Middle frontal gyrus (tissue), 1 donor: ENCODE data around the gene ZC3H7A.
"Not testable (repeated sequence)": the region's sequence is repeated elsewhere in the genome, so short reads cannot be mapped to it uniquely, and the experiment has no call there.

Experiments
- DNase-seq: peaks from one replicate; pipeline ENCODE4 v3.0.0-alpha.2; 2015; ENCODE audit warnings: low spot score; ENCODE audit errors: extremely low spot score

The ZC3H7A gene, protein sequence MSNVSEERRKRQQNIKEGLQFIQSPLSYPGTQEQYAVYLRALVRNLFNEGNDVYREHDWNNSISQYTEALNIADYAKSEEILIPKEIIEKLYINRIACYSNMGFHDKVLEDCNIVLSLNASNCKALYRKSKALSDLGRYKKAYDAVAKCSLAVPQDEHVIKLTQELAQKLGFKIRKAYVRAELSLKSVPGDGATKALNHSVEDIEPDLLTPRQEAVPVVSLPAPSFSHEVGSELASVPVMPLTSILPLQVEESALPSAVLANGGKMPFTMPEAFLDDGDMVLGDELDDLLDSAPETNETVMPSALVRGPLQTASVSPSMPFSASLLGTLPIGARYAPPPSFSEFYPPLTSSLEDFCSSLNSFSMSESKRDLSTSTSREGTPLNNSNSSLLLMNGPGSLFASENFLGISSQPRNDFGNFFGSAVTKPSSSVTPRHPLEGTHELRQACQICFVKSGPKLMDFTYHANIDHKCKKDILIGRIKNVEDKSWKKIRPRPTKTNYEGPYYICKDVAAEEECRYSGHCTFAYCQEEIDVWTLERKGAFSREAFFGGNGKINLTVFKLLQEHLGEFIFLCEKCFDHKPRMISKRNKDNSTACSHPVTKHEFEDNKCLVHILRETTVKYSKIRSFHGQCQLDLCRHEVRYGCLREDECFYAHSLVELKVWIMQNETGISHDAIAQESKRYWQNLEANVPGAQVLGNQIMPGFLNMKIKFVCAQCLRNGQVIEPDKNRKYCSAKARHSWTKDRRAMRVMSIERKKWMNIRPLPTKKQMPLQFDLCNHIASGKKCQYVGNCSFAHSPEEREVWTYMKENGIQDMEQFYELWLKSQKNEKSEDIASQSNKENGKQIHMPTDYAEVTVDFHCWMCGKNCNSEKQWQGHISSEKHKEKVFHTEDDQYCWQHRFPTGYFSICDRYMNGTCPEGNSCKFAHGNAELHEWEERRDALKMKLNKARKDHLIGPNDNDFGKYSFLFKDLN

DNA sequence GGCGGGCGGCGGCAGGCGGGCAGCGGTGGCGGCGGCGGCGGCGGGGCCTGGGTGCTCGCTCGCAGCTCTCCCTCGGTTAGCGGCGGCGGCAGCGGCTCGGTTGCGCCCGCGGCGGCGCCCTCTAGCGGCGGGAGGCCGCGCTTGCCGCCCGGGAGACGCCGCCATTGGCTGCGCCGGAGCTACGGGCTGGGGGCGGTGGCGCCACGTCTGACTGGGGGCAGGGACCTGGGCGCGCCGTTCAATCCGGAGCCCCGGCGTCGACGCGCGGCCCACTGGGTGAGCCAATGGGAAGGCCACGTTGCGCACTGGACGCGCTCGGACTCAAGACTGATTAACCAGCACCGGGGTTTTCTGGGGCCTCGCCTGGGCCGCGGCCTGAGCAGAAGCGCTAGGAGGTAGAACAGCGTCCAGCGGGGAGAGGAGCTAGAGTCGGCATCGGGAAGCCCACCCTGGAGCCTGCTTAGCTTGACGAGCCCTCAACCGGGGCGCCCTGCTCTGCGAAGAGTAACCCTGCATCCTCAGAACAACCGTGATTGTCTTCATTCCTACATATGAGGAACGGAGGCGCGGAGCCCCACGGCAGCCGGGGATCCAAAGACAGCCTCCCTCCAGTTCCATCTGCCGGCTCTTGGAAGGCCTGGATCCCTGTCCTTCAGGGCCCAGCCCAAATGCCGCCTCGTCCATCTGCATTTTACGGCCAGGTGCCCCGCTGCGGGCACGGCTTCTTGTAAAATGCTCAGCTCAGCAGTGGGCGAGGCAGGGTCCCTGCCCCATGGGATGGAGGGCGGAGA is at the start of gene ZC3H7A:
TSS of gene ZC3H7A (minus strand) at position 93 of the 791 bp plus-strand sequence. CDS start 14,904 bp downstream, outside the sequence.
- DNase-seq: peak; percentile 96

DNA sequence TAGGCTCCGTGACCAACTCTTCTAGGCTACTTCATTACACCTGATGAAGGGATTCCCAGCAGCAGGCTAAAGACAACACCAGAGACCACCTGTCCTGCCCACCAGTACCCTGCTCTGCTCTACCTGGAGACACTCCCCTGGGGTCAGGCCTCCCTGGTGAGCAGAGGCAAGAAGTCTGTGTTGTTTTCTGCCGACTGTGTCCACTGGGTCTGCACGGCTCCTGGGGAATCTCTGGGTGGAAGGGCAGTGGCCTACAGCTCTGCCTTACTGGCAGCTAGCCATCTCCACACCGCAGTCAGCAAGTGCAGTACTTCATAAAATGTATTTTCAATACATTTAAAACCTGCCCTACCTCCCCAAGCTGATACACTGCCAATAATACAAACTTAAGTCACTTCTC is 47.4 kb upstream of the ZC3H7A start:
- DNase-seq: no peak

DNA sequence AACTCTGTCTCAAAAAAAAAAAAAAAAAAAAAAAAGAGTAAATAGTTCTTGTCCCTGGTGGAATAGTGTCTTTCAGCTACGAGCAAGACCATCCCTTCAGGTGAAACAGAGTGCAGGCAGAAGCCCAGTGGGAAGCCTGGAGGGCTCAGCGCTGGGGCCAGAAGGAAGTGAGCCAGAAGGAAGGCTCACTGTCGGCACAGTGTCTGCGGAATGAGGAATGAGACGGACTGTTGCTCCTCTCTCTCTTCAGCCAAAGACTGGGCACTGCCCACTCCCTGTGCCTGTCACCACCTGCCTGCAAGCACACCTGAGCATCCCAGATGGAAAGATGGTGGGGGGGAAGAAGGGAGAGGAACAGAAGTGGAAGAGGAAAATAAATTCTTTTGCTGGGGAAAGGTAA is 46.8 kb upstream of the ZC3H7A start:
- no peak for DNase-seq

DNA sequence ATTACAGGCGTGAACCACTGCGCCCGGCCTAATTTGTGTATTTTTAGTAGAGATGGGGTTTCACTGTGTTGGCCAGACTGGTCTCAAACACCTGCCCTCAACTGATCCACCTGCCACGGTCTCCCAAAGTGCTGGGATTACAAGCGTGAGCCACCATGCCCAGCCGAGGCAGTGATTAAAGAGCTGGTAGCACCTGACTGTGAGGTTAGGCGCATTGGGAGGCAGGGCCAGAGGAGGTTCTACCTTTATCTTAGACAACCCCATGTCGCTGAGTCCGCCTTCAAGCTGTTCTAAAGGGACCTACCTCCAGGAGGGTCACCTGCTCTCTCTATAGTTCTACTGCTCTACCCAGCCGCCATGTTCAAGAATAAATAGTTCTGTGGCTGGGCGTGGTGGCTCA is 46.1 kb upstream of the ZC3H7A start:
- DNase-seq: no peak

DNA sequence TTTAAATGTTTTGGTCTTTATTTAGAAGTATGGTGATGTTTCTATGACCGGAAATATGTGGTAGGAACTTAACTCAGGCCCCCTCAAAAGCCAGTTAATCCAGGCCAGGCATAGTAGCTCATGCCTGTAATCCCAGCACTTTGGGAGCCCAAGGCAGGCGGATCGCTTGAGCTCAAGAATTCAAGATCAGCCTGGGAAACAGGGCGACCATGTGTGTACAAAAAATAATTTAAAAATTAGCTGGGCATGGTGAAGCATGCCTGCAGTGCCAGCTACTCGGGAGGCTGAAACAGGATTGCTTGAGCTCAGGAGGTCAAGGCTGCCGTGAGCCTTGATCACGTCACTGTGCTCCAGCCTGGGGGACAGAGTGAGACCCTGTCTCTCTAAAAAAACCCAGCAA is 44.0 kb upstream of the ZC3H7A start:
- DNase-seq: no peak

DNA sequence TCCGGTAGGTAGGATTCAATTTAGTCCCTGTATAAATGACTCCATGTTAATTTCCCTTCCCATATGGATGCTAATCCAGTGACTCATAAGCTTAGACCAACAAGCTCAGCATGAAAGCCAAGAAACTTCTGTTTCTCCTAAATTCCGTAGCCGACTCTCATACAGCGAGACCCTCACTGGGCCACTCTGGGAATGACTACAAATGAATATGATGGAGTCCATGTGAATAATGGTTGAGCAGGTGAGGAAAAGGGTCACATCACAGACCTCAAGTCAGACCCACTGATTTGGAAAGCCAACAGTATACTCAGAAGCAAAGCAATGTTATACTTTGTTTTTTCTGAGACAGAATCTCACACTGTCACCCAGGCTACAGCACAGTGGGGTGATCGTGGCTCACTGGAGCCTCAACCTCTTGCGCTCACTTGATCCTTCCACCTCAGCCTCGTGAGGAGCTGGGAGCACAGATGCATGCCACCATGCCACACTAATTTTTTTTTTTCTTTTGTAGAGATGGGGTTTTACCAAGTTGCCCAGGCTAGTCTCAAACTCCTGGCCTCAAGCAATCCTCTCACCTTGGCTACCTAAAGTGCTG is 39.7 kb upstream of the ZC3H7A start:
- DNase-seq: no peak

DNA sequence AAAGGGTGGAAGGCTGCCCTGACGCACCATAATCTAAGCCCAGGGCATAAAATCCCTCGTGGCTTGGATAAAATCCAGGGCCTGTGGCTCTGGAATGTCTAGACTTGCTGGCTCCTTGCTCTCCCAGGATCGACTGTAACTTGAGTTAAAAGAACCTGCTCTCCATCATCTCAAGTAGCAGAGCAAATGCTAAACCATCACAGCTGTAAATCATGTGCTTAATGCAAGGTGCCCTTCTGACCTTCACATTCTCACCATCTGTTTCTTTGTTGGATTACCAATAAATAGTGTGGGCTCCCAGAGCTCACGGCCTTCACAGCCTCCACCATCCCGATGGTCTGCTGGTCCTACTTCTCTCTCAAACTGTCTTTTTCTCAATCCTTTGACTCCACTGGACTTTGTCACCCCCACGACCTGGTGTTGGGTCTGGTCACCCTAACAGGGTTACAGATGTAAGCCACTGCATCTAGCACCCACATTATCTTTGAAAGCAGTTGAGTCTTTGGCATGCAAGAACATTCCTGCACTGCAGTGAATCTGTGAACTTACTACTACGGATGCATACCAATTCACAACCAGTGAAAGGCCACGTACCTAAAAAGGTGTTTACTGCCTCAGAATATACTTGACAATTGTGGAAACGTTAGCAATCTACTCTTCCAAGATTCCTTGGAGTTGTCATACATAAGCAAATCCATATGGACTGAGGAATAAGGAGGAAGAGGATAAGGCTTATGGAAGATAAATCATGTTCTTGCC is 39.0 kb upstream of the ZC3H7A start:
- DNase-seq: no peak

DNA sequence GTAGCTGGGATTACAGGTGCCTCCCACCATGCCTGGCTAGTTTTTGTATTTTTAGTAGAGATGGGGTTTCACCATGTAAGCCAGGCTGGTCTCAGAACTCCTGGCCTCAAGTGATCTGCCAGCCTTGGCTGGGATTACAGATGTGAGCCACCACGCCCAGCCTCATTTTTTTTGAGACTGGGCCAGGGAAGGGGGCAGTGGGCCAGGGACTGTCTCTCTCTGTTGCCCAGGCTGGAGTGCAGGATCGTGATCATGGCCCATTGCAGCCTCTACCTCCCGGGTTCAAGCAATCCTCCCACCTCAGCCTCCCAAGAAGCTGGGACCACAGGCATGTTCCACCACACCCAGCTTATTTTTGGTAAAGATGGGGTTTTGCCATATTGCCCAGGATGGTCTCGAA is 38.3 kb upstream of the ZC3H7A start:
- no peak for DNase-seq

DNA sequence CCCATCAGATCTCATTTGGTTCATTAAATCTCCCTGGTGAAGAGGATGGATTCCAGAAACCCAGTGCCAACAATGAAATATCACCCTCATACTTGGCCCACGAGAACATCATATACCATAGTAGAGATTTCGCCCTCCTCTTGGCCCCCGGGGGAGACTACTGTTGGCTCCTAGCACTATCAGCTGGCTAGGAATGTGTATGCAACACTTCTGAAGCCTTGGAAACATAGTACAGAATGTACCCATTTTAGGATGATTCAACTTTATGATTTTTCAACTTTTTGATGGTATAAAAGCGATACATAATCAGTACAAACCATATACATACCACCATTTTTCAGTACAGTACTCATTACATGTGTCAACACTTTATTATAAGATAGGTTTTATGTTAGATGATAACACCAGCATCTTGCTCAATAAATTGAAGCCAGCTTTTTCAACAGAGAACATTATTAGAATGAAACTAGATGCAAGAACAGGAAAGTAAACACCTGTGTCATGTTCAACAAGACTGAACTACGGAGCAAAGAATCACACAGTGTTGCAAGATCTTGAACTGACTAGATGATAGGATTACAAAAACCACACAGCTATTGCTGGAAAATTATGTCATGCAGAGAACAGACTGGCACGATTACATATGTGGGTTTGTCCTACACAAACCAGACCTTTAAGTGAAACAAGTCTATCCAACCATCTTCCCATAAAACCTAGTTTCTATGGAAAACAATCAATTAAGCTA is 37.1 kb upstream of the ZC3H7A start:
- no peak for DNase-seq

DNA sequence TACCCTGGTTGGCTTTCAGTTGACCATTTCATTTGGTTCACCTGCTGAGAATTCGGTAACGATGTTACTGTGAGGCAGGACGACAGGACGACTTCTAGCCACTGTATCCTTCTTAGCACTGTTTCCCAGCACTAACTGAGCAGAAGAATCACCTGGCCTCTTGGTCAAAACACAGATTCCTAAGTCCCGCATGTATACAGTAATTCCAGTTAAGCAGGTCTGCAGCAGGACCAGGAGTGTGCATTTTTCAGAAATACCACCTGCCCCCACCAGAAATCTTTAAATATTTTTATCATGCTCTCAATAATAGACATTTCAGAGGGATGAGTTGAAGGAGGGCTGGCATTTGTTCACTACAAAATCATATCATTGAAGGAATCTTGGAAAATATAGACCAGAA is 31.6 kb upstream of the ZC3H7A start:
- DNase-seq: no peak

DNA sequence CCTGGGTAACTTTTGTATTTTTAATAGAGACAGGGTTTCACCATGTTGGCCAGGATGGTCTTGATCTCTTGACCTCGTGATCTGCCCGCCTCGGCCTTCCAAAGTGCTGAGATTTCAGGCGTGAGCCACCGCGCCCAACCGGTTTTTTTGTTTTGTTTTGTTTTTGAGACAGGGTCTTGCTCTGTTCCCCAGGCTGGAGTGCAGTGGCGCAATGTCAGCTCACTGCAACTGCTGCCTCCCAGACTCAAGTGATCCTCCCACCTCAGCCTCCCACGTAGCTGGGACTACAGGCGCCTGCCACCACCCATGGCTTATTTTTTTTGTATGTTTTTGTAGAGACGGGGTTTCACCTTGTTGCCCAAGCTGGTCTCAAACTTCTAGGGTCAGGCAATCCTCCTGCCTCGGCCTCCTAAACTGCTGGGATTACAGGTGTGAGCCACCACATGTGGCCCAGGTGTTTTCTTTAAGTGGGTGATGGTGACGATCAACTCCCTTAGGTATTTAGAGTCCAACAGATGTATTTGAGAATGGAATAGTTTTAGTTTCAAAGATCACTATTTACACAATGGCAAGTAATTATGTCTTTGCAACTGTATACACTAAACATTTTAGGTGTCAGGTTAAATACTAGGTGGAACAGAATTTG is 28.6 kb upstream of the ZC3H7A start:
- DNase-seq: not testable (repeated sequence)

DNA sequence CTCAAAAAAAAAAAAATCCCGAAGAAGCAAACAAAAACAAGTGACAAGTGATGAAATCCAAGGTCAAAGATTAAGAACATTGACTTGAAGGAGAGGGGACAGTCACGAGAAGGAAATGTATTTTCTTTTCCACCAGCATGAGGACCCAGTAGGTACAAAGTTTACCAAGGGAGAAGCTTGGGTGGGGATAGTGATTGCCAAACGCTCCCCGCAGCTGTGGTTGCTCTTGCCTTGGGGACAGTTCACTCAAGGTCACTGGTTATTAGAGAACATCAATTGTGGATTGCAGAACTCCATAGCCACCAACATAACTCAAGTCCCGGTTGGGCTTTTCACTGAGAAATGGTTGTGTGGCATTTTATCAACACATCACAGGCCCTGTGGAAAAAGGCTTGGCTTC is 27.3 kb upstream of the ZC3H7A start:
- DNase-seq: no peak

DNA sequence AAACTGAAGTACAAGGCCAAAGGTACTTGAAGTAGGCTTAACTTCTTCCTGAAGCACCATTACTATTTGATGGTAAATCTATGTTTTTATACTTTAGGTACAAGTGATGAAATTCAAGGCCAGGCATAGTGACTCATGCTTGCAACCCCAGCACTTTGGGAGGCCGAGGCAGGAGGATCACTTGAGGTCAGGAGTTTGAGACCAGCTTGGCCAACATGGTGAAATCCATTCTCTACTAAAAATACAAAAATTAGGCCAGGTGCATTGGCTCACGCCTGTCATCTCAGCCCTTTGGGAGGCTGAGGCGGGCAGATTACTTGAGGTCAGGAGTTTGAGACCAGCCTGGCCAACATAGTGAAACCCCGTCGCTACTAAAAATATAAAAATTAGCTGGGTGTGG is 26.6 kb upstream of the ZC3H7A start:
- not testable (repeated sequence) for DNase-seq

DNA sequence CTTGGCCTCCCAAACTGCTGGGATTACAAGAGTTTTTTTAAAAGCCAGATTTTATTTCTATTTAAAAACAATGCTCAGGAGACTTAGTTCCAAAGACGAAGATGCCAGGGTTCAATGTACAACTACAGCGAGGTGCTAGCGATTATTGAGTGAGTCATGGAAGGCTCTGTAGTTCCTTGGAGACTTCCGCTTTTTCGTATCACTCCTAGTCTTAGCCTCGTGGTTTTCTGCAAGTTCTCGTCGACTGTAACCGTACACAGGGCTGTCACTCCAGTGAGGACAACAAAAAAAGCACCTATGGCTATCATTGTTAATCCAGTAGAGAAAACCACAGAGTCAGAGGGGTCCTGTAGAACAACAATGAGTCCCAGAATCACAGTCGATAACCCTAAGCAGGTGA is 22.7 kb upstream of the ZC3H7A start:
- no peak for DNase-seq

DNA sequence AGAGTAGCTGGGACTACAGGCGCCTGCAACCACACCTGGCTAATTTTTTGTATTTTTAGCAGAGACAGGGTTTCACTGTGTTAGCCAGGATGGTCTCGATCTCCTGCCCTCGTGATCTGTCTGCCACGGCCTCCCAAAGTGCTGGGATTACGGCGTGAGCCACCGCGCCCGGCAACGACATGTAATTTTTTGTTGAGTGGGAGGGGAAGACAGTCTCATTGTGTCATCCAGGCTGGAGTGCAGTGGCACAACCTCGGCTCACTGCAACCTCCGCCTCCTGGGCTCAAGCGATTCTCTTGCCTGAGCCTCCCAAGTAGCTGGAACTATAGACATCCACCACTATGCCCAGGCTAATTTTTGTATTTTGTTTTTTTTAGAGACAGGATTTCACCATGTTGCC is 21.9 kb upstream of the ZC3H7A start:
- DNase-seq: not testable (repeated sequence)

DNA sequence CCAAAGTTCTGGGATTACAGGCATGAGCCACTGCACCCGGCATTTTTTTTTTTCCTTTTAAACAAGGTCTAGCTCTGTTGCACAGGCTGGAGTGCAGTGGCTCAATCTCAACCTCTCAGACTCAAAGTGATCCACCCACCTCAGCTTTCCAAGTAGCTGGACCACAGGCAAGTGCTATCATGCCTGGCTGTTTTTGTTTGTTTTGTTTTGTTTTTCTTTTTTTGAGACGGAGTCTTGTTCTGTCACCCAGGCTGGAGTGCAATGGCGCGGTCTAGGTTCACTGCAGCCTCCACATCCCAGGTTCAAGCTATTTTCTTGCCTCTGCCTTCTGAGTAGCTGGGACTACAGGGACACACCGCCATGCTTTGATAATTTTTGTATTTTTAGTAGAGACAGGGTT is 19.1 kb upstream of the ZC3H7A start:
- DNase-seq: no peak

DNA sequence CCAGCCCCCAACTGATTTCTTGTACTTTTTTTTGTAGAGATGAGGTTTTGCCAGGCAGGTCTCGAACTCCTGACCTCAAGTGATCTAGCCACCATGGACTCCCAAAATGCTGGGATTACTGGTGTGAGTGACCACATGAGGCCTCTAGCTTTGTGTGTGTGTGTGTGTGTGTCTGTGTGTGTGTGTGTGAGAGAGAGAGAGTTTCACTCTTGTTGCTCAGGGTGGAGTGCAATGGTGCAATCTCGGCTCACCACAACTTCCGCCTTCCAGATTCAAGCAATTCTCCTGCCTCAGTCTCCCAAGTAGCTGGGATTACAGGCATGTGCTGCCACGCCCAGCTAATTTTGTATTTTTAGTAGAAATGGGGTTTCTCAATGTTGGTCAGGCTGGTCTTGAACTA is 17.7 kb upstream of the ZC3H7A start:
- DNase-seq: not testable (repeated sequence)

DNA sequence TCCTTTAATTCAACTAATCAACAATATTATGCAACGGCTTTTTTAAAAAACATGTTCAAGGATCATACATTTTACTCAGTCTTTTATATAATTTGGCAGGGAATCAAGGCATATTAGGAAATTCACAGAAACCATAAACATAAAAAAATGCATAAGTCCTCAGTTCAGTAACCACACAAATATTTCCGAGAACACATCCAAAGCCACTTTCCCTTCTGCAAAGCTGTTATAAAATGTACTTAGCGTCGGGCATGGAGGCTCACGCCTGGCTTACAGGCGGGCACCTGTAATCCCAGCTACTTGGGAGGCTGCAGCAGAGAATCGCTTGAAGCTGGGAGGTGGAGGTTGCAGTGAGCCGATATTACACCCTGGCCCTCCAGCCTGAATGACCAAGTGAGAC is 9.7 kb upstream of the ZC3H7A start:
- no peak for DNase-seq

DNA sequence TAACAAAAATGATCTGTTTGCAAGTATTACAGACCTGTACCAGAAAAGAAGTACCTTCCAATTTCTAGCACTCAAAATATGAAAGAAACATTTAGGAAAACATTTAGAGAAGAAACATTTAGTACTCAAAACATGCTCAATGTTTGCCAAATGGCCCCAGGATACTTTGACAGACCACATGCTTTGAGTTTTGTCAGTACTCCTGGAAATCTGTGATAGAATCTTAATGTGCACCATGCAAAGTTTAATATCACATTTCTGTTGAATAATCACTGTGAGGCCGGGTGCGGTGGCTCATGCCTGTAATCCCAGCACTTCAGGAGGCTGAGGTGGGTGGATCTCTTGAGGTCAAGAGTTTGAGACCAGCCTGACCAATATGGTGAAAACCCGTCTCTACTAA is 8.5 kb upstream of the ZC3H7A start:
- no peak for DNase-seq
